ENCODE data around the gene FMO1. TPM values are rescaled to one million over a fixed set of nuclear protein-coding genes. Genes with fewer than 3 reads are reported as not detected.

FMO1 gene
- total and polyA plus RNA-seq, 2 of the 8 experiments (the other 6 are each of a cell fraction or from before 2014, with no cell fraction given): 0.11 TPM; not detected in 1

GRCh38 chr1:171206204-171206977, 41.9 kb upstream of the FMO1 start (continued):
- TF ChIP-seq RAD21 (IDR thresholded peaks at IDR 0.05 in 1 of 2, conservative IDR thresholded peaks at IDR 0.05 in 1 of 2; ENCODE audit: low read depth in 2 of 2, low read length in 2 of 2) (no peak), CHD2 (IDR thresholded peaks at IDR 0.05; ENCODE audit: low read length) (no peak), ATF2 (IDR thresholded peaks at IDR 0.05; ENCODE audit: low read length) (no peak), EZH2 (IDR thresholded peaks at IDR 0.05; ENCODE audit: low read depth, low read length, severe bottlenecking) (no peak), SUZ12 (IDR thresholded peaks at IDR 0.05; ENCODE audit: low read length) (no peak), SAP30 (IDR thresholded peaks at IDR 0.05; ENCODE audit: insufficient read depth, insufficient replicate concordance, low read length) (no peak), YY1 (IDR thresholded peaks at IDR 0.05; ENCODE audit: low read depth, low read length) (no peak), PHF8 (conservative IDR thresholded peaks at IDR 0.05; ENCODE audit: low read depth, low read length) (no peak), MAFK (IDR thresholded peaks at IDR 0.05; ENCODE audit: low read depth, low read length) (no peak)

Measured in H1 (cell line).